B cell (primary cell): Measurements from ENCODE around the gene SART1. TPM values are rescaled to one million over a fixed set of nuclear protein-coding genes. Genes with fewer than 3 reads are reported as not detected.
A peak's percentile ranks its signal among the peaks of the same experiment; 100 is the strongest.

Experiments used
- ATAC-seq: fragments of 200-7000 bp; cut with Tn5 transposase; one replicate; pipeline ENCODE4 v1.10.0; 2021; ENCODE audit warnings: low read depth, mild to moderate bottlenecking, moderate number of reproducible peaks, moderate library complexity
- CTCF ChIA-PET: fragments of 350-600 bp; sonication (Branson Sonifier 250); formaldehyde crosslinking; loops from one replicate; lab custom pipeline; 2021; ENCODE audit warnings: antibody characterized with exemption, inconsistent platforms; lab: Charles Lee
- POLR2A ChIA-PET: fragments of 350-600 bp; sonication (Branson Sonifier 250); formaldehyde crosslinking; loops from one replicate; lab custom pipeline; 2021; ENCODE audit warnings: antibody characterized with exemption; lab: Charles Lee
- DNase-seq: peaks from one replicate; pipeline ENCODE4 v3.0.0; 2013
- H2AFZ ChIP-seq: 2 replicates; pipeline ENCODE4 v1.6.1; 2012; ENCODE audit warnings: mild to moderate bottlenecking, low read depth, low read length; ENCODE audit not compliant: insufficient read depth, poor library complexity, severe bottlenecking
- H3K27ac ChIP-seq, 2 donors: 1 replicate in 1 of 2; 2 replicates in 1 of 2; pipeline ENCODE4 v1.5.1; 2012 to 2013; ENCODE audit warnings: low read length in 2 of 2, mild to moderate bottlenecking in 2 of 2, moderate library complexity in 1 of 2
- H3K27me3 ChIP-seq, 4 experiments: fragments of 200-600 bp in 1 of 4; sonication (generic) in 1 of 4; replicated peaks in 1 of 4; 1 replicate in 2 of 4; 2 replicates in 2 of 4; pipeline versions ENCODE4 v1.6.1 to v1.7.0; 2013 to 2016; ENCODE audit warnings: low read length in 3 of 4, mild to moderate bottlenecking in 2 of 4, mixed read lengths in 1 of 4, moderate library complexity in 1 of 4; ENCODE audit not compliant: insufficient read depth in 4 of 4, control insufficient read depth in 3 of 4; ENCODE audit errors: control extremely low read depth in 1 of 4
- H3K36me3 ChIP-seq, 2 experiments: replicated peaks in 1 of 2; 1 replicate in 1 of 2; 2 replicates in 1 of 2; pipeline versions ENCODE4 v1.6.1 to v1.7.1; 2013; ENCODE audit warnings: low read length in 1 of 2; ENCODE audit not compliant: insufficient read depth in 2 of 2, control insufficient read depth in 1 of 2; ENCODE audit errors: control extremely low read depth in 1 of 2, extremely low read depth in 1 of 2
- H3K4me1 ChIP-seq, 2 donors: fragments of 200-600 bp in 1 of 2; sonication (generic) in 1 of 2; 1 replicate in 1 of 2; 2 replicates in 1 of 2; pipeline versions ENCODE4 v1.5.1 to v1.6.1; 2013 to 2017; ENCODE audit warnings: low read length in 2 of 2; ENCODE audit not compliant: control insufficient read depth in 2 of 2, insufficient read depth in 2 of 2
- H3K4me2 ChIP-seq: replicated peaks from 2 replicates; pipeline ENCODE3; 2012; ENCODE audit warnings: mild to moderate bottlenecking, low read depth, low read length; ENCODE audit not compliant: poor library complexity, severe bottlenecking
- H3K4me3 ChIP-seq, 5 experiments: fragments of 200-600 bp in 1 of 5; sonication (generic) in 1 of 5; 1 replicate in 3 of 5; 2 replicates in 2 of 5; pipeline versions ENCODE4 v1.5.1 to v1.7.0; 2011 to 2016; ENCODE audit warnings: low read length in 4 of 5, mild to moderate bottlenecking in 4 of 5, low read depth in 2 of 5, control low read depth in 1 of 5, moderate library complexity in 1 of 5; ENCODE audit not compliant: insufficient read depth in 1 of 5; ENCODE audit errors: control extremely low read depth in 1 of 5, extremely low read depth in 1 of 5
- H3K79me2 ChIP-seq: fragments of 200-600 bp; sonication (generic); one replicate; pipeline ENCODE4 v1.6.0; 2016; ENCODE audit warnings: low read length; ENCODE audit not compliant: control insufficient read depth, insufficient read depth
- H3K9ac ChIP-seq: fragments of 200-600 bp; sonication (generic); 2 replicates; pipeline ENCODE4 v1.6.1; 2017; ENCODE audit warnings: mild to moderate bottlenecking, low read length, moderate library complexity
- H3K9me3 ChIP-seq, 3 donors: one replicate each; pipeline versions ENCODE4 v1.6.1 to v1.7.1; 2013; ENCODE audit warnings: low read length in 2 of 3; ENCODE audit not compliant: control insufficient read depth in 2 of 3, insufficient read depth in 1 of 3; ENCODE audit errors: control extremely low read depth in 1 of 3
- H4K20me1 ChIP-seq: 2 replicates; pipeline ENCODE4 v1.6.0; 2012; ENCODE audit warnings: mild to moderate bottlenecking, low read length; ENCODE audit not compliant: insufficient read depth, control insufficient read depth, poor library complexity, severe bottlenecking
- H3K27ac Mint-ChIP-seq: one replicate; pipeline ENCODE4 v1.8.0; 2021; ENCODE audit warnings: mixed read lengths
- H3K27me3 Mint-ChIP-seq: one replicate; pipeline ENCODE4 v1.8.0; 2021; ENCODE audit warnings: mixed read lengths
- H3K4me1 Mint-ChIP-seq: one replicate; pipeline ENCODE4 v1.8.0; 2021; ENCODE audit warnings: mixed read lengths
- H3K4me3 Mint-ChIP-seq: one replicate; pipeline ENCODE4 v1.8.0; 2021; ENCODE audit warnings: mixed read lengths
- H3K9me3 Mint-ChIP-seq: one replicate; pipeline ENCODE4 v1.8.0; 2022; ENCODE audit warnings: mixed read lengths; ENCODE audit not compliant: insufficient read depth
- CTCF ChIP-seq: fragments of 200-600 bp; IDR thresholded peaks from one replicate; pipeline ENCODE4 v1.8.0; 2022; ENCODE audit warnings: antibody characterized with exemption, mild to moderate bottlenecking
- EZH2 ChIP-seq: IDR thresholded peaks from 2 replicates; pipeline ENCODE4 v1.6.1; 2012; ENCODE audit warnings: borderline replicate concordance, low read depth, mild to moderate bottlenecking, moderate library complexity, low read length; ENCODE audit not compliant: insufficient read depth, poor library complexity, severe bottlenecking
- WGBS: methylation state at CpG from one replicate; pipeline ENCODE4 v1.1.5; 2013; ENCODE audit warnings: missing lambda C conversion rate; ENCODE audit not compliant: insufficient coverage; 5-methylcytosine and 5-hydroxymethylcytosine counted together
- intact Hi-C: fragments of 100-400 bp; cut with micrococcal nuclease; formaldehyde crosslinking; loops from one replicate; pipeline ENCODE4 v1.10.0; 2022
- polyA plus RNA-seq: library from polyadenylated mRNA; depleted of rRNA; stranded (reverse); fragments of >200 nt; gene quantifications from 2 replicates; pipeline ENCODE4 v1.2.3, GENCODE V29; 2012
- total RNA-seq, 2 donors: library from RNA; stranded (reverse); fragments of 120-200 nt in 1 of 2; gene quantifications; 1 replicate in 1 of 2; 2 replicates in 1 of 2; pipeline versions ENCODE4 v1.2.3 to v1.2.4, GENCODE V29; 2013 to 2022

SART1 gene
- total and polyA plus RNA-seq, 2 donors (not counting 1 experiment from before 2014, with no cell fraction given), result 74.5 to 102 TPM

- Histone ChIP-seq H2AFZ (peak within 1 kb of the TSS; percentile 81), H3K9ac (peak within 1 kb of the TSS; percentile 96), H3K27ac (peak within 1 kb of the TSS; percentile 66 to 85), H3K4me1 (peaks cover 19 to 50% of the 10 kb centered on the region in 2 donors), H4K20me1 (peaks cover 4% of the 10 kb centered on the region), H3K9me3 (no peaks in the 10 kb centered on the region), H3K79me2 (peaks cover 38% of the 10 kb centered on the region), H3K4me2 (peak within 1 kb of the TSS; percentile 97), H3K27me3 (no peaks in the 10 kb centered on the region), H3K36me3 (peaks cover 6 to 20% of the 10 kb centered on the region in 2 experiments), H3K4me3 (peak within 1 kb of the TSS; percentile 83 to 99 (median 93))
- WGBS, result under 1% methylated on average over 59 of the region's 59 CpGs
- Mint-ChIP-seq H3K4me3 (peak within 1 kb of the TSS; percentile 95), H3K4me1 (peaks cover 44% of the 10 kb centered on the region), H3K27ac (peak within 1 kb of the TSS; percentile 89), H3K9me3 (no peaks in the 10 kb centered on the region), H3K27me3 (no peaks in the 10 kb centered on the region)
- ATAC-seq (peak; percentile 87), DNase-seq (peak; percentile 98)
- ChIA-PET CTCF (interaction anchor here (1.3 to 2.1 kb wide), 5 partner anchors 29 to 73 kb away, joined by 4 to 15 read pairs (median 4); partner anchors contain the start of genes CCDC85B and FIBP), POLR2A (interaction anchor here (0.5 to 2.5 kb wide), 6 partner anchors 22 to 60 kb away, joined by 3 to 13 read pairs (median 5); partner anchors contain the start of genes CCDC85B and FIBP)
- intact Hi-C loops, result loop anchor here (1.0 to 2.0 kb wide), 7 partner anchors 9 to 257 kb away; partner anchors contain the start of genes BANF1, CFL1, EIF1AD and FIBP
- no peak for TF ChIP-seq EZH2
- TF ChIP-seq CTCF, result no peak
Measured at GRCh38 chr11:65919141-65919572, 42.4 kb upstream of the SART1 start, which contains the start of gene DRAP1. DRAP1 (plus strand) TSS chr11:65919426; CDS start chr11:65919502, 76 bp downstream.
